Measurements from ENCODE around the gene PATJ. TPM values are rescaled to one million over a fixed set of nuclear protein-coding genes. Genes with fewer than 3 reads are reported as not detected.

The PATJ gene
- total and polyA plus RNA-seq, 2 donors (not counting 1 experiment from before 2014, with no cell fraction given), result 8.0 to 45.3 TPM

GRCh38 chr1:62221171-62221570 lies 478.9 kb downstream of the PATJ start:
- no CpG with 5 or more reads among the region's 1 CpG for WGBS (ENCODE audit: insufficient coverage)
- ChIA-PET CTCF (no interaction called here), POLR2A (no interaction called here)
- intact Hi-C loops (cut with micrococcal nuclease), result no loop called here
- H3K9me3 Mint-ChIP-seq (ENCODE audit: insufficient read depth), result no peaks in the 10 kb centered on the region
- H3K9me3 ChIP-seq (ENCODE audit: control extremely low read depth in 1 of 3, control insufficient read depth in 2 of 3, insufficient read depth in 1 of 3, low read length in 2 of 3), result peaks cover 0 to 3% (median 0%) of the 10 kb centered on the region in 3 donors
- no peaks in the 10 kb centered on the region for H3K4me1 Mint-ChIP-seq
- H3K4me2 ChIP-seq (replicated peaks; ENCODE audit: low read depth, low read length, poor library complexity, severe bottlenecking), result no peak overlapping the region
- no peak overlapping the region for H3K27ac ChIP-seq (ENCODE audit: low read length in 2 of 2)
- TF ChIP-seq CTCF (IDR thresholded peaks at IDR 0.05) (no peak), EZH2 (IDR thresholded peaks at IDR 0.05; ENCODE audit: borderline replicate concordance, insufficient read depth, low read depth, low read length, poor library complexity, severe bottlenecking) (no peak)
- H3K9ac ChIP-seq (ENCODE audit: low read length), result no peak overlapping the region
- ATAC-seq (ENCODE audit: low read depth) (no peak), DNase-seq (no peak)
- no peaks in the 10 kb centered on the region for H4K20me1 ChIP-seq (ENCODE audit: control insufficient read depth, insufficient read depth, low read length, poor library complexity, severe bottlenecking)
- H3K36me3 ChIP-seq (replicated peaks in 1 of 2; ENCODE audit: control extremely low read depth in 1 of 2, control insufficient read depth in 1 of 2, extremely low read depth in 1 of 2, insufficient read depth in 2 of 2, low read length in 1 of 2), result no peaks in the 10 kb centered on the region
- no peaks in the 10 kb centered on the region for H3K27me3 Mint-ChIP-seq
- H3K27ac Mint-ChIP-seq, result no peak overlapping the region
- no peaks in the 10 kb centered on the region for H3K79me2 ChIP-seq (ENCODE audit: control insufficient read depth, insufficient read depth, low read length)
- no peaks in the 10 kb centered on the region for H3K4me1 ChIP-seq (ENCODE audit: control insufficient read depth in 2 of 2, insufficient read depth in 2 of 2, low read length in 2 of 2)
- H2AFZ ChIP-seq (ENCODE audit: insufficient read depth, low read depth, low read length, poor library complexity, severe bottlenecking), result no peak overlapping the region
- H3K4me3 ChIP-seq (ENCODE audit: control extremely low read depth in 1 of 5, extremely low read depth in 1 of 5, insufficient read depth in 1 of 5, low read depth in 2 of 5, low read length in 4 of 5), result no peak overlapping the region
- H3K4me3 Mint-ChIP-seq, result no peak overlapping the region
- no peaks in the 10 kb centered on the region for H3K27me3 ChIP-seq (replicated peaks in 1 of 4; ENCODE audit: control extremely low read depth in 1 of 4, control insufficient read depth in 3 of 4, insufficient read depth in 4 of 4, low read length in 3 of 4)

DNA sequence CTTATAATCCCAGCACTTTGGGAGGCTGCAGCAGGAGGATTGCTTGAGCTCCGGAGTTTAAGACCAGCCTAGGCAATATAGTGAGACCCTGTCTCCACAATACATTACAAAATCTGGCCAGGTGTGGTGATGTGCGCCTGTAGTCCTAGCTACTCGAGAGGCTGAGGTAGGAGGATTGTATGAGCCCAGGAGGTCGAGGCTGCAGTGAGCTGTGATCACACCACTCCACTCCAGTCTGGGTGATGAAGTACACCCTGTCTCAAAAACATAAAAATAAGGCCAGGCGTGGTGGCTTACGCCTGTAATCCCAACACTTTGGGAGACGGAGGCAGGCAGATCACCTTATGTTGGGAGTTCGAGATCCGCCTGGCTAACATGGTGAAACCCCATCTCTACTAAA lies 480.0 kb downstream of the PATJ start:
- TF ChIP-seq EZH2 (IDR thresholded peaks at IDR 0.05; ENCODE audit: borderline replicate concordance, insufficient read depth, low read depth, low read length, poor library complexity, severe bottlenecking), result no peak
- no peak for TF ChIP-seq CTCF (IDR thresholded peaks at IDR 0.05)
- Histone ChIP-seq H3K27ac (ENCODE audit: low read length in 2 of 2) (no peak overlapping the region), H3K9ac (ENCODE audit: low read length) (no peak overlapping the region), H3K4me3 (ENCODE audit: control extremely low read depth in 1 of 5, extremely low read depth in 1 of 5, insufficient read depth in 1 of 5, low read depth in 2 of 5, low read length in 4 of 5) (no peak overlapping the region), H2AFZ (ENCODE audit: insufficient read depth, low read depth, low read length, poor library complexity, severe bottlenecking) (no peak overlapping the region), H4K20me1 (ENCODE audit: control insufficient read depth, insufficient read depth, low read length, poor library complexity, severe bottlenecking) (no peaks in the 10 kb centered on the region), H3K9me3 (ENCODE audit: control extremely low read depth in 1 of 3, control insufficient read depth in 2 of 3, insufficient read depth in 1 of 3, low read length in 2 of 3) (peaks cover 0 to 3% (median 0%) of the 10 kb centered on the region in 3 donors), H3K27me3 (replicated peaks in 1 of 4; ENCODE audit: control extremely low read depth in 1 of 4, control insufficient read depth in 3 of 4, insufficient read depth in 4 of 4, low read length in 3 of 4) (no peaks in the 10 kb centered on the region), H3K36me3 (replicated peaks in 1 of 2; ENCODE audit: control extremely low read depth in 1 of 2, control insufficient read depth in 1 of 2, extremely low read depth in 1 of 2, insufficient read depth in 2 of 2, low read length in 1 of 2) (no peaks in the 10 kb centered on the region), H3K4me2 (replicated peaks; ENCODE audit: low read depth, low read length, poor library complexity, severe bottlenecking) (no peak overlapping the region), H3K4me1 (ENCODE audit: control insufficient read depth in 2 of 2, insufficient read depth in 2 of 2, low read length in 2 of 2) (no peaks in the 10 kb centered on the region), H3K79me2 (ENCODE audit: control insufficient read depth, insufficient read depth, low read length) (no peaks in the 10 kb centered on the region)
- H3K4me3 Mint-ChIP-seq, result no peak overlapping the region
- no peak for DNase-seq
- no peaks in the 10 kb centered on the region for H3K9me3 Mint-ChIP-seq (ENCODE audit: insufficient read depth)
- ChIA-PET POLR2A (no interaction called here), CTCF (no interaction called here)
- WGBS (ENCODE audit: insufficient coverage), result 95% methylated on average over 5 of the region's 9 CpGs
- intact Hi-C loops (cut with micrococcal nuclease), result no loop called here
- no peaks in the 10 kb centered on the region for H3K27me3 Mint-ChIP-seq
- no peak for ATAC-seq (ENCODE audit: low read depth)
- no peak overlapping the region for H3K27ac Mint-ChIP-seq
- no peaks in the 10 kb centered on the region for H3K4me1 Mint-ChIP-seq
